HEK293T (cell line): ENCODE measurements around the gene SBDS.
"Not testable (repeated sequence)": the region's sequence is repeated elsewhere in the genome, so short reads cannot be mapped to it uniquely, and the experiment has no call there.

Experiments
- CTCF ChIA-PET: fragments of 350-600 bp; formaldehyde crosslinking; extraction: SDS; loops from one replicate; lab custom pipeline; 2021; ENCODE audit warnings: antibody characterized with exemption, inconsistent platforms; lab: Yijun Ruan, JAX
- POLR2A ChIA-PET: fragments of 350-600 bp; formaldehyde crosslinking; extraction: SDS; loops from one replicate; lab custom pipeline; 2020; ENCODE audit warnings: antibody characterized with exemption, inconsistent platforms; lab: Yijun Ruan, JAX
- DNase-seq: peaks from one replicate; pipeline ENCODE4 v3.0.0; 2012; ENCODE audit warnings: mixed read lengths; ENCODE audit errors: extremely low spot score
- ARNT ChIP-seq: fragments of 450-650 bp; IDR thresholded peaks from 2 replicates; pipeline ENCODE4 v1.6.1; 2017; ENCODE audit warnings: mild to moderate bottlenecking
- BHLHE40 ChIP-seq: fragments of 450-650 bp; IDR thresholded peaks from 2 replicates; pipeline ENCODE4 v1.6.1; 2016; ENCODE audit warnings: mild to moderate bottlenecking, moderate library complexity, borderline replicate concordance
- CTBP1 ChIP-seq: fragments of 450-650 bp; IDR thresholded peaks from 2 replicates; pipeline ENCODE4 v1.6.1; 2016; ENCODE audit warnings: borderline replicate concordance
- ELF4 ChIP-seq: fragments of 450-650 bp; IDR thresholded peaks from 2 replicates; pipeline ENCODE4 v1.6.1; 2017; ENCODE audit warnings: antibody characterized with exemption
- FOXA1 ChIP-seq: fragments of 450-650 bp; IDR thresholded peaks from 2 replicates; pipeline ENCODE4 v1.6.1; 2016; ENCODE audit warnings: mild to moderate bottlenecking
- FOXK2 ChIP-seq: fragments of 450-650 bp; IDR thresholded peaks from 2 replicates; pipeline ENCODE4 v1.6.1; 2016; ENCODE audit warnings: mild to moderate bottlenecking
- FOXM1 ChIP-seq: fragments of 450-650 bp; IDR thresholded peaks from 2 replicates; pipeline ENCODE4 v1.6.1; 2017; ENCODE audit warnings: mild to moderate bottlenecking, borderline replicate concordance
- HDGF ChIP-seq: fragments of 450-650 bp; IDR thresholded peaks from 2 replicates; pipeline ENCODE4 v1.6.1; 2017; ENCODE audit warnings: antibody characterized with exemption, borderline replicate concordance
- L3MBTL2 ChIP-seq: fragments of 450-650 bp; conservative IDR thresholded peaks from 2 replicates; pipeline ENCODE4 v1.6.1; 2016; ENCODE audit warnings: mild to moderate bottlenecking
- LEF1 ChIP-seq: fragments of 450-650 bp; IDR thresholded peaks from 2 replicates; pipeline ENCODE4 v1.6.1; 2017; ENCODE audit warnings: mild to moderate bottlenecking, borderline replicate concordance
- NFRKB ChIP-seq: fragments of 450-650 bp; IDR thresholded peaks from 2 replicates; pipeline ENCODE4 v1.6.1; 2016; ENCODE audit warnings: mild to moderate bottlenecking, moderate library complexity
- PKNOX1 ChIP-seq: fragments of 450-650 bp; IDR thresholded peaks from 2 replicates; pipeline ENCODE4 v1.6.1; 2016
- SP1 ChIP-seq: fragments of 450-650 bp; IDR thresholded peaks from 2 replicates; pipeline ENCODE4 v1.6.1; 2017
- SUZ12 ChIP-seq: fragments of 450-650 bp; IDR thresholded peaks from 2 replicates; pipeline ENCODE4 v1.6.1; 2016; ENCODE audit warnings: mild to moderate bottlenecking
- TARDBP ChIP-seq: fragments of 450-650 bp; IDR thresholded peaks from 2 replicates; pipeline ENCODE4 v1.6.1; 2016
- ZNF384 ChIP-seq: fragments of 450-650 bp; IDR thresholded peaks from 2 replicates; pipeline ENCODE4 v1.6.1; 2016

The SBDS gene

GRCh38 chr7:67022511-67022910 lies 27.1 kb upstream of the SBDS start:
- POLR2A ChIA-PET: no interaction called here
- DNase-seq: no peak
- CTCF ChIA-PET: no interaction called here
- no peak for TF ChIP-seq FOXA1
- TF ChIP-seq SUZ12: no peak
- TF ChIP-seq HDGF: no peak
- no peak for TF ChIP-seq CTBP1
- no peak for TF ChIP-seq ELF4
- TF ChIP-seq ARNT: no peak
- no peak for TF ChIP-seq PKNOX1
- TF ChIP-seq SP1: no peak
- no peak for TF ChIP-seq LEF1

- DNase-seq: no peak
- CTCF ChIA-PET: no interaction called here
- POLR2A ChIA-PET: no interaction called here
- TF ChIP-seq ELF4 (no peak), ZNF384 (no peak), LEF1 (no peak), L3MBTL2 (no peak)
These were observed 25.9 kb upstream of the SBDS start for GRCh38 chr7:67021260-67021659.

GRCh38 chr7:67019562-67020390 lies 24.4 kb upstream of the SBDS start:
- POLR2A ChIA-PET: interaction anchor here (0.5 kb wide), 1 partner anchor 51 kb away, joined by 3 read pairs; no protein-coding TSS in a partner anchor
- no peak for DNase-seq
- CTCF ChIA-PET: no interaction called here
- TF ChIP-seq ELF4: no peak
- no peak for TF ChIP-seq BHLHE40
- TF ChIP-seq SP1: no peak
- no peak for TF ChIP-seq FOXM1
- no peak for TF ChIP-seq ARNT
- TF ChIP-seq LEF1: no peak
- no peak for TF ChIP-seq CTBP1
- no peak for TF ChIP-seq PKNOX1
- no peak for TF ChIP-seq TARDBP
- TF ChIP-seq FOXA1: no peak
- TF ChIP-seq NFRKB: no peak
- no peak for TF ChIP-seq SUZ12
- TF ChIP-seq L3MBTL2: no peak
- TF ChIP-seq ZNF384: no peak
- no peak for TF ChIP-seq FOXK2
- TF ChIP-seq HDGF: no peak

- no peak for DNase-seq
- ChIA-PET CTCF (no interaction called here), POLR2A (no interaction called here)
- TF ChIP-seq L3MBTL2: no peak
- TF ChIP-seq FOXK2: no peak
- no peak for TF ChIP-seq ZNF384
- TF ChIP-seq NFRKB: no peak
- no peak for TF ChIP-seq TARDBP
- TF ChIP-seq FOXA1: no peak
- no peak for TF ChIP-seq ARNT
- TF ChIP-seq ELF4: no peak
- TF ChIP-seq PKNOX1: no peak
- TF ChIP-seq LEF1: no peak
- TF ChIP-seq FOXM1: no peak
- no peak for TF ChIP-seq SUZ12
- TF ChIP-seq CTBP1: no peak
- TF ChIP-seq HDGF: no peak
- no peak for TF ChIP-seq BHLHE40
These were observed 23.6 kb upstream of the SBDS start for GRCh38 chr7:67018940-67019339.

GRCh38 chr7:67017971-67018370 lies 22.6 kb upstream of the SBDS start:
- POLR2A ChIA-PET, CTCF ChIA-PET, DNase-seq: not testable (repeated sequence)

- DNase-seq, POLR2A ChIA-PET, CTCF ChIA-PET: not testable (repeated sequence)
These were observed 18.8 kb upstream of the SBDS start for GRCh38 chr7:67014076-67014622.

- POLR2A ChIA-PET, DNase-seq: not testable (repeated sequence)
- CTCF ChIA-PET: interaction anchor here (0.7 kb wide), 1 partner anchor 184 kb away, joined by 3 read pairs; no protein-coding TSS in a partner anchor
These were observed 14.3 kb upstream of the SBDS start for GRCh38 chr7:67009677-67010076.
